DMS153 treated with DMSO at 0.1 percent for 48 hours (cell line): ENCODE data around the gene CCKAR.

Experiments used
- DNase-seq: peaks from one replicate; lab custom pipeline; 2025; ENCODE audit not compliant: unreplicated experiment; lab: John Stamatoyannopoulos, UW

Gene CCKAR

GRCh38 chr4:26459756-26460530 is 30.3 kb downstream of the CCKAR start:
- no peak for DNase-seq

GRCh38 chr4:26459054-26459755 is 31.1 kb downstream of the CCKAR start:
- no peak for DNase-seq

- no peak for DNase-seq
Measured at GRCh38 chr4:26458157-26458561, 32.1 kb downstream of the CCKAR start.

- DNase-seq, result no peak
Measured at GRCh38 chr4:26457412-26457811, 32.9 kb downstream of the CCKAR start.

GRCh38 chr4:26455571-26455970 is 34.7 kb downstream of the CCKAR start:
- no peak for DNase-seq

GRCh38 chr4:26454961-26455360 is 35.3 kb downstream of the CCKAR start:
- DNase-seq, result no peak

- peak; percentile 66 for DNase-seq
Measured at GRCh38 chr4:26452565-26453531, 37.4 kb downstream of the CCKAR start.

GRCh38 chr4:26451597-26451996 is 38.7 kb downstream of the CCKAR start:
- DNase-seq, result no peak

- DNase-seq, result no peak
Measured at GRCh38 chr4:26450418-26450817, 39.9 kb downstream of the CCKAR start.

- no peak for DNase-seq
Measured at GRCh38 chr4:26447378-26447777, 42.9 kb downstream of the CCKAR start.

GRCh38 chr4:26441771-26442170 is 48.5 kb downstream of the CCKAR start:
- no peak for DNase-seq

GRCh38 chr4:26441102-26441501 is 49.2 kb downstream of the CCKAR start:
- no peak for DNase-seq

GRCh38 chr4:26434030-26434639 is 56.1 kb downstream of the CCKAR start:
- no peak for DNase-seq

- no peak for DNase-seq
Measured at GRCh38 chr4:26433556-26433955, 56.7 kb downstream of the CCKAR start.

GRCh38 chr4:26432419-26432818 is 57.9 kb downstream of the CCKAR start:
- DNase-seq, result no peak

GRCh38 chr4:26431461-26432180 is 58.7 kb downstream of the CCKAR start:
- DNase-seq, result no peak
